ENCODE results near the gene CUL9.
"Not testable (repeated sequence)": the region's sequence is repeated elsewhere in the genome, so short reads cannot be mapped to it uniquely, and the experiment has no call there.

CUL9 gene

DNA sequence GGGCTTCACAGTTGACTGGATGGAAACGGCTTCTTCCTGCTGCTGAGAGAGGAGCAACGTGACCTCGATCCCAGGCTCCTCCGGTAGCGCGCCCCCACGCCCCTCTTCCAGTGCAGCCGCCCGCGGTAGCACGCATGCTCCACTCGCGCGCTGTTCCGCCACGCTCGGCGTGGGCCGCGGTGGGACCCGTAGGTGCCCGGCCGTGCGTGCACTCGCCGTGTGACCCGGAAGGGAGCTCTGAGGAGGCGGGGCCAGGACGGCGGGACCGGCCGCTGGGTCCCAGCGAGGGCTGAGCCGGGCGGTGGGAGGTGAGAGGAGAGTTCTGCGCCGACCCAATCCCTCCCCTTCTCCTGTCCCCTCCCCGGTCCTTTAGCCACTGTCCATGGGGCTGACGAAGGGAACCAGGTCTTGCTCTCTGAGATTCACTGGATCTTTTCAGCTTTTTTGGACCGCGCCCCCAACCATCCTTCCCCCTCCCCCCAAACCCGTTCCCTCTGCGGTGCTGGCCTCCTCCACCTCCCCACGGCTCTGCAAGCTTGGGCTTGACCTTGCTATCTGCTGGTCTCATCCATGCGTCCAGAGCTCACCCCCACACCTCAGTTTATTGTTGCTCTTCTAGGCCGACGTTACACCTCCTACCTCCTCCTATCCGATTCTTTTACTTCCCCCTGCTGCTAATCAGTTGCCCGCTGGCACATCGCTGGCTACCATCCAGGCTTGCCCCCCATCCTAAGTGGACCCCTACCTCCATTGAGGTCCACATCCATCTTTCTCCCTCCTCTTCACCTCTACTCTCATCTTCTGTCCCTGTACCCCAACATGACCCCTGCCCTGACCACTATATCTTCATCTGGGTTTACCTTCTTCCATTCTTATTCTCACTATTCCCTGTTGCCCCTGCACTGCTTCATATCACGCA is at the start of gene CUL9:
Gene CUL9, plus strand, starts transcription at position 255 of the 919 bp plus-strand sequence. CDS start 2,115 bp downstream, outside the sequence.
- FAIRE-seq: no peak

DNA sequence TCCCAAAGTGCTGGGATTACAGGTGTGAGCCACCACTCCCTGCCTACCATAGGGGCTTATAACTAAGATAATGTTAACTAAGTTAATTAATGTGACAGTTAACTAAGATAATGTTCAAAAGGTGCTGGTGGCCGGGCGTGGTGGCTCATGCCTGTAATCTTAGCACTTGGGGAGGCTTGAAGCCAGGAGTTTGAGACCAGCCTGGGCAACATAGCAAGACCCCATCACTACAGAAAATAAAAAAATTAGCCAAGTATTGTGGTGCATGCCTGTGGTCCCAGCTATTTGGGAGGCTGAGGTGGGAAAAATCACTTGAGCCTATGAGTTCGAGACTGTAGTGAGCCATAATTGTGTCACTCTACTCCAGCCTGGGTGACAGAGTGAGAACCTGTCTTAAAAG is 43.7 kb upstream of the CUL9 start:
- FAIRE-seq: no peak

DNA sequence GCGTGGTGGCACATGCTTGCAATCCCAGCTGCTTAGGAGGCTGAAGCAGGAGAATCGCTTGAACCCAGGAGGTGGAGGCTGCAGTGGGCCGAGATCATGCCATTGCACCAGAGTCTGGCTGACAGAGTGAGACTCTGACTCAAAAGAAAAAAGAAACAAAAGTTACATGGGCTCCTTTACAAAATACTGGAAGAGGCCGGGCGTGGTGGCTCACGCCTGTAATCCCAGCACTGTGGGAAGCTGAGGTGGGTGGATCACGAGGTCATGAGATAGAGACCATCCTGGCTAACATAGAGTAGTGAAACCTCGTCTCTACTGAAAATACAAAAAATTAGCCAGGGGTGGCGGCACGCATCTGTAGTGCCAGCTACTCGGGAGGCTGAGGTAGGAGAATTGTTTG is 42.0 kb upstream of the CUL9 start:
- FAIRE-seq: not testable (repeated sequence)

DNA sequence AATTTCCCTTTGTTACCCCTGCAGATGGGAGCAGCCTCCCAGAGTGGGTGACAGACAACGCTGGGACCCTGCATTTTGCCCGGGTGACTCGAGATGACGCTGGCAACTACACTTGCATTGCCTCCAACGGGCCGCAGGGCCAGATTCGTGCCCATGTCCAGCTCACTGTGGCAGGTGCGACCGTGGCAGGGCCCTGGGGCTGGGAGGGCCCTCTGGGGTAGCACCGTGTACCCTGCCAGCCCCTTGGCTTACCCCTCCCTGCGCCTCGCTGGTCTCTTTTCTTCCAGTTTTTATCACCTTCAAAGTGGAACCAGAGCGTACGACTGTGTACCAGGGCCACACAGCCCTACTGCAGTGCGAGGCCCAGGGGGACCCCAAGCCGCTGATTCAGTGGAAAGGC is 40.4 kb upstream of the CUL9 start:
- FAIRE-seq: no peak

DNA sequence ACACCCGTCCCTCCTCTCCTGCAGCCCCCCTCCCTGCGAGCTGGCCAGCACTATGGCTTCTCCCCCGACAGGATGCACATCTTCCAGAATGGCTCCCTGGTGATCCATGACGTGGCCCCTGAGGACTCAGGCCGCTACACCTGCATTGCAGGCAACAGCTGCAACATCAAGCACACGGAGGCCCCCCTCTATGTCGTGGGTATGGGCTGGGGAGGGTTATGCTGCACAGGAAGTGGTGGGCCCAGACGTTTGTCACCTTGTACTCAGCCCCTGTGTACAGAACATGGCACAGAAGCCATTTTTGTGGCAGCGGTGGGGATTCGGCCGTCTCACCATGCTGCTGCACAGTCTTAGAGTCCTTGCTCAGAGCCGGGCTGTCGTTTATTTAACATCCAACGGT is 39.9 kb upstream of the CUL9 start:
- no peak for FAIRE-seq

DNA sequence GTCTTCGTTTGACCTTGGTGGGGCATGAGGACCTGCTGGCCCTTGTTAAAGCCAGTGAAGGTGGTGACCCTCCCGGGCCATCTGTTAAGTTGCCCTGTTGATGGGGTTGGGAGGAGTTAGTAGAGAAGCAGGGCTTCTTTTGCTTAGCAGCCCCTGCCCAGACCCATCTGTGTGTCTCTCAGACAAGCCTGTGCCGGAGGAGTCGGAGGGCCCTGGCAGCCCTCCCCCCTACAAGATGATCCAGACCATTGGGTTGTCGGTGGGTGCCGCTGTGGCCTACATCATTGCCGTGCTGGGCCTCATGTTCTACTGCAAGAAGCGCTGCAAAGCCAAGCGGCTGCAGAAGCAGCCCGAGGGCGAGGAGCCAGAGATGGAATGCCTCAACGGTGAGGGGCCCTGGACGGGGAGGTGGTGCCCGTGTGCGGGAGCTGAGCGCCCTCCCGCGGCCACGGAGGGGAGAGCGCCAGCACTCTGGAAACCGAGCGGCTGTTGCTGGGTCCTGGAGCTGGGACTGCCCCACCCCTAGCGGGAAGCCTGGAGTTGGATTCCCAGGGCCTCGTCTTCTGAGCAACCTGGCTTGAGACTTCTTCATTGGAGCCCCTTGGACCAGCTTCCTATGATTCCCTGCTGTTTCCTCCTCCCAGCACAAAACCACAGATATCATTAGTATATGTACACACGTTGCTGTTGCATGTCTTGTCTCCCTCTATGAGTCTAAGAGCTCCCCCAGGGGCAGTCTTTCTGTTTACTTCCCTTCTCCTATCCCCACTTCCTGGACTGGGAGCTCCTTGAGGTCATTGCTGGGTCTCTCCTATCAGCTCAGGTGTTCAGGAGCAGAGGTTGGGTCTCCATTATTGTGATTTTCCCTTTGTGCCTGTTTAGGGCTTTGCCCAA is 38.5 kb upstream of the CUL9 start:
- peak; percentile 67 for FAIRE-seq

DNA sequence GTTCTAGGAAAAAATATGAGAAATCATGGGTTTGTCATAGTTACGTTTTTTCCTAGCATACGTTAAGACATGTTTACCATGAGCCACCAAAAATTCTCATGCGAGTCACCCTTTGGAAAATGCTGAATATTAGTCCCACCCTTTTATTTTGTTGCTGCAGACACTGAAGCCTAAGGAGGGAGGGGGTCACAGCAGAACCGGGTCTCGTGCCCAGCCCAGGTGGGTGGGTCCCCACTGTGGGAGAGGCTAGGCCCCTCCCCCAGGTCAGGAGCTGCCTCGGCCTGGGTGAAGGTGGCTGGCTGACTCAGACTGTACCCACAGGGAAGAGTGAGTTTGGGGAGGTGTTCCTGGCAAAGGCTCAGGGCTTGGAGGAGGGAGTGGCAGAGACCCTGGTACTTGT is 37.1 kb upstream of the CUL9 start:
- FAIRE-seq: no peak

DNA sequence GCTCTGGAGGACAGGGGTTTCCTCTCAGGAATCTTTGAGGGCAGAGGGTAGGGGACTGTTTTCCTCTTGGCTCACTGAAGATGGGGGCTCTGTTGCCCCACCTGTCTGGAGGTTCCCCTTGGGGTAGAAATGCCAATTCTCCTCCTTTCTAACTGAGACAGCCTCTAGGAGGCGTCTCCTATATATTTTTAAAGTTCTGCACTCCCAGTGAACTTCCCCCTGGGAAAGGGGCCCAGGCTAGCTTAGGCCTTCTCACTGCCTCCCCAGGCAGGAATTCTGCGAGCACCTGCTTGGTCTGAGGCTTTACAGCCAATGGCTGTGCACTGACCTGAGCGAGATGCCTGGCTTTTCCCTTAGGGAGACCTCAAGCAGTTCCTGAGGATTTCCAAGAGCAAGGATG is 35.7 kb upstream of the CUL9 start:
- FAIRE-seq: no peak

DNA sequence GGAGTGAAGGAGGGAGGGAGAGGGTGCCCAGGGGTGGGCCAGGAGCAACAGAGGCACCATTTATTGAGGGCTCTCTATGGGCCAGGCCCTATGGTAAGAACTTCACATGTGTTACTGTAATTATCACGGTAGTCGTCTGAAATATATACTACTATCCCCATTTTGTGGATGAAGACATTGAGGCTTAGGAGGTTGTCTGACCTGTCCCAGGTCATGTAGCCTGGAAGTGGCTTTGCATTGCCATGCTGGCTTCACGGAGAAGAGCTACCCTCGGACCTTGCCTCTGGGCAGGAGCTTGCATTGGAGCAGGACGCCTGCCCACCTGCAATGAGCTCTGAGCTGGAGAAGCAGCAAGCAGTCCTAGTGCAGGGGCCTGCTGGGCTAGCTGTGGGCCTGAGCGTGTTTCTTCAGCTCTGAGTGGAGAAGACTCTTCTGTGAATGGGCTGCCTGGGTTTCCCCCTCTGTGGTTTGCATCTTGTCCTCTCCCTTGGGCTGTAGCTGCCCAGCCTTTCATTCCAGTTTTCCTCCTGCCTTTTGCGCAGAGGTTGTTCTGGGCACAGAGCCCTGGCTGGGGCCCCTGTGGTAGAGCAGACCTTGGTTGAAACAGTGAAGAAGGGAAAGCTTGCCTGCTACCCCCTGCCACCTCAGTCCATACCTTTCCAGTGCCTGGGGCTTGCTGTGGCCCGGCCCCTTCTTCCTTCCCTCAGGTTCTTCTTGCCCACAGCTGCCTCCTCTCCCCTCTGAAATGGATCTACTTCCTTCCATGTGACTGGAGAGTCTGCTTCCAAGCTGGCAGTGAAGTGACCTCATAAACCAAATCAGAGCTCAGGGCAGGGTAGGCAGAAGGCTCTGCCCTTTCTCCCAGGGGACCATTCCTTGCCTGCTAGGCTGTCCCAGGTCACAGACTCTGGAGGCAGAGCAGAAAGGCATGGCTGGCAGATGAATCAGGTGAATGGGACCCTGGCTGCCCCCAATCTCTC is 35.0 kb upstream of the CUL9 start:
- FAIRE-seq: no peak

DNA sequence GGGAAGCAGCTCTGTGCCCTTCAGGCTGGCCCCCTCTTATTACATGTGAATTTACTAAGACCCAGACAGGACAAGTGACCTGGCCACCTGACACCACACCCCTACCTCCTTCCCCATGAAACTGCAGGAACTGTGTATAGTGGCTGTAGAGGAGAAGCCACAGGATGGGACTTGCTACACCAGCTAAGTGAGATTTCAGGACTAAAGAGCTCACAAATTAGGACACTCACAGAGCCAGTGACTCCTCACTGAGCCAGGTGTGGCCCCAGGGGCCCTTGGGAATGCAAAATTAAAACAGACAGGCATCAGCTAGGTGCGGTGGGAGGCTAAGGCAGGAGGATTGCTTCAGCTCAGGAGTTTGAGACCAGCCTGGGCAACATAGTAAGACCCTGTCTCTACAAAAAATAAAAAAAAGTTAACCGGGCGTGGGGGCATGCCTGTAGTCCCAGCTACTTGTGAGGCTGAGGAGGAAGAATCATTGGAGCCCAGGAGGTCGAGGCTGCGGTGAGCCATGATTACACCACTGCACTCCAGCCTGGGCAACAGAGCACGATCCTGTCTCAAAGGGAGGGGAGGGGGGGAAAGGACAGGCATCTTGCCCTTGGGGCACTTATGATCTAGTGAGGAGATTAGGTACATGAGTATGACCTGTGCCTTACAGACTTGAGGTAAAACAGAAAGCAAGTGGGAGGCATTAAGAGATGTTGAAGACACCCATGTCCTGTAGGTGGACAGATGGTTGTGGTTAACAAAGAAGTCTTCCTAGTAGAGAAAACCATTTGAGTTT is 34.1 kb upstream of the CUL9 start:
- FAIRE-seq: no peak

DNA sequence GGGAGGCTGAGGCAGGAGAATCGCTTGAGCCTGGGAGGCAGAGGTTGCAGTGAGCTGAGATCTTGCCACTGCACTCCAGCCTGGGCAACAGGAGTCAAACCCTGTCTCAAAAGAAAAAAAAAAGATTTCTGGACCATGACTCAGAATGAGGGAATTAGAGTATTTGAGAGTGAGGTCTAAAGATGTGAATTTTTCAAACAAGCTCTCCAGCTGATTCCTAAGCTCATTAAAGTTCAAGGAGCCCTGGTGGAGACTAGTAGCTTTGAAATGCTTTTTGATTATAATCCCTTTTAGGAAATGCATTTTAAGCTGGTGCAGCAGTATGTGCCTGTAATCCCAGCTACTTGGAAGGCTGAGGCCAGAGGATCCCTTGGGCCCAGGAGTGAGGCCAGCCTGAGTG is 32.7 kb upstream of the CUL9 start:
- no peak for FAIRE-seq

DNA sequence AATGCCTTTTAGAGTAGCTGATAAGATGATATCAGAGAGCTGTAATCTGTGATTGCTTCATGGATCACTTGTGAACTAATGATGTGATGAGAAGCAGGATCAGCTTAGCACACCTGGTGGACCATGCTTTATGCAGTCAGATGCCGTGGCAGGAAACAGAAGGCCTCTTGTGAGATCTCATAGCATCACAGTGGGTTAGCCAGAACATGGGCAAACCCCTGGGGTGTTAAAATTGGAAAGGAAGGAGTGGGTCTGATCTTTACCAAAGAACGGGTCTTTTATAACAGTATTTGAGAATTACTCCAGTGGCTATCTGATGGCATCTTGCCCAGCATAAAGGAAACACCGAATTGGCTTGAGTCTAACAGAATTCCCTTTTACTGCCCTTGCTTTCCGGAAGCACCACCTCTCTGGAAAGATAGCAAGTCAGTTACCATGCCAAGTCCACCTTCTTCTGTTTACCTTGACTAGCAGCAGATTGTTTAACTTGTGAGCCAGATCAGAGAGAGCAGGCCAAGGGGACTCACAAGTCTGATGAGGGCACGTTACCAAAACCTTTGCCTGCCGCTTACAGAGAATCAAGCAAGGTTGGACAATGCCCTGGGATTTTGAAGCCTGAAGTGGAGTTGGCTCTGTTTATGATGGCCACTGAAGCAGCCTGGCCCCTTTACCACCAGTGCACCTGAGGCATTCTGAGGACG is 31.8 kb upstream of the CUL9 start:
- no peak for FAIRE-seq

DNA sequence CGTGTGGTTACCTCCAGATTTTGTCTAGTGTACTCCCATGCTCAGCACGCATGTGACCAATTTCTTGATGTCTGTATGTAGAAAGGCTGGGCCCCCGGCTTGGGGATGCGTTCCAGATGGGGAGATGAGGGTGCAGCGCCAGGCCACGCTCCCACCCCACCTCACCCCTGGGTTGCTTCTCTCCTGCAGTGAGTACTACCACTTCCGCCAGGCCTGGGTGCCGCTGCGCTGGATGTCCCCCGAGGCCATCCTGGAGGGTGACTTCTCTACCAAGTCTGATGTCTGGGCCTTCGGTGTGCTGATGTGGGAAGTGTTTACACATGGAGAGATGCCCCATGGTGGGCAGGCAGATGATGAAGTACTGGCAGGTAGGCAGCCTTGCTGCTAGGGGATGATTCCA is 22.4 kb upstream of the CUL9 start:
- no peak for FAIRE-seq

DNA sequence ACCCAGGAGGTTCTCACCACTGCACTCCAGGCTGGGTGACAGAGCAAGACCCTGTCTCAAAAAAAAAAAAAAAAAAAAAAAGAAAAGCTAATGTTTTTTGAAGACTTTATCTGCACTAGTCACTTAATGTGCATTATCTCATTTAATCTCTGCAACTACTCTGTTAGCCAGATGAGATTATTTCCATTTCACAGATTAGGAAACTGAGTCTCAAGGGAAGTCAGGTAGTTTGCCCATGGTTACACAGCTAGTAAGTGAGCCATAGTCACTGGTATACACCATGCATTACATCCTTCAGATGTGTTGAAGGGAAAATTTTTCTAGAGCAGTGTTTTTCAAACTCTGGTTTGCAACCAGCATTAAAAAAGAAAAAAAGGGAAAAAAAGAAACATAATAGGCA is 18.1 kb upstream of the CUL9 start:
- FAIRE-seq: peak; percentile 13

DNA sequence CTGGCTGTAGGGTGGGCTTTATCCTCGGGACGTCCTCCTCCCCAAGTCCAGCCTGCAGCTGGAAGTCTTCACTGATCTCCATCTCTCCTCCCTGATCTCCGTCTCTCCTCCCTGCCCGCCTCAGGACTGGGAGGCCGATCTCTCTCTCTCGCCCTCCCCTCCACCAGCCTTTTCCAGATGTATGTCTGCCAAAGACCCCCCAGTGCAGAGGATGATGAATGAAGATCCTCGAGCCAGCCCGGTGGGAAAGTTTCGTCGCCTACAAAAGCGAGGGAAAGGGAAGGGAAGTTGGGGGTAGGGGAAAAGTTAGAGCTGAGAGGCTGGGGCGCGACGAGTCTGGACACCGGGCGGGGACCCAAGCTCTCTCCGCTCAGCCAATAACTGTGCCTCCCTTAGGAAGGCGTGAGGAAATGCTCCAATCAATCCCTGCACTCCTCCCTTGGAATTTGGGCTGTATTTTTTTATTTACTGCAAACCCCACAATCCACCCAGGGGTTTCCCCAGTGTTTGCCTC is 11.5 kb upstream of the CUL9 start:
- FAIRE-seq: no peak

DNA sequence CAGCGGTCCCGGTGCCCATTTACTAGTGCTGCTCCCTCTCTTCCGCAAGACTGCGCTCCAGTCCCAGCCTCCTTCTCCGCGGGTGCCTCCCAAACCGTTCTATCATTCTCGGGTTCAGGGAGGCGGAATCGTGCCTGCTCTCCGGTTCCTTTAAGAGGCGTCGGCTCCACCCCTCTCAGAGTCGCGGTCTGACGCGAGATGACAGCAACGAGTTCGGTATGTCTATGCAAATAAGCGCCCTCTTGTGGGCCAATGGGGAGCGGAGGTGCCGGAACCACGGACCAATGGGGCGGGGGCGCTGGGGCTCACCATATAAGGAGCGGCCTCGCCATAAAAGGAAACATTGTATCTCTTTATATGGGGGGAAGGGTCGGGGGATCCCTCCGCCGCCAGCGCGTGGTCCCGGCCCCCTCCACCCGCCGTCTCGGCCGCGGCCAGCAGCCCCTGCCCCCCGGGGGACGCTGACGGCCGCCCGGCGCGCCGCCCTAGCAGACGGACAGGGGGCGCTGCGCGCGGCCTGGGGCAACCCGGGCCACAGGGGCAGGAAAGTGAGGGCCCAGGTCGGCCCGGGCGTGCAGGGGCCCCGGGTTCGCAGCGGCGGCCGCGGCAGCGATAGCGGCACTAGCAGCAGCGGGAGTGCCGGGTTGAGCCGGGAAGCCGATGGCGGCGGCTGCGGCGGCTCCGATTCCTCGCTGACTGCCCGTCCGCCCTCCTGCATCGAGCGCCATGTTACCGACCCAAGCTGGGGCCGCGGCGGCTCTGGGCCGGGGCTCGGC is 10.9 kb upstream of the CUL9 start, which contains the start of gene SRF:
Gene SRF, plus strand, starts transcription at position 339 of the 776 bp plus-strand sequence. Its CDS starts 388 bp downstream, at position 727.
- peak; percentile 97 for FAIRE-seq

DNA sequence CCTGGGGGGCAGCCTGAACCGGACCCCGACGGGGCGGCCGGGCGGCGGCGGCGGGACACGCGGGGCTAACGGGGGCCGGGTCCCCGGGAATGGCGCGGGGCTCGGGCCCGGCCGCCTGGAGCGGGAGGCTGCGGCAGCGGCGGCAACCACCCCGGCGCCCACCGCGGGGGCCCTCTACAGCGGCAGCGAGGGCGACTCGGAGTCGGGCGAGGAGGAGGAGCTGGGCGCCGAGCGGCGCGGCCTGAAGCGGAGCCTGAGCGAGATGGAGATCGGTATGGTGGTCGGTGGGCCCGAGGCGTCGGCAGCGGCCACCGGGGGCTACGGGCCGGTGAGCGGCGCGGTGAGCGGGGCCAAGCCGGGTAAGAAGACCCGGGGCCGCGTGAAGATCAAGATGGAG is 10.3 kb upstream of the CUL9 start:
- no peak for FAIRE-seq

DNA sequence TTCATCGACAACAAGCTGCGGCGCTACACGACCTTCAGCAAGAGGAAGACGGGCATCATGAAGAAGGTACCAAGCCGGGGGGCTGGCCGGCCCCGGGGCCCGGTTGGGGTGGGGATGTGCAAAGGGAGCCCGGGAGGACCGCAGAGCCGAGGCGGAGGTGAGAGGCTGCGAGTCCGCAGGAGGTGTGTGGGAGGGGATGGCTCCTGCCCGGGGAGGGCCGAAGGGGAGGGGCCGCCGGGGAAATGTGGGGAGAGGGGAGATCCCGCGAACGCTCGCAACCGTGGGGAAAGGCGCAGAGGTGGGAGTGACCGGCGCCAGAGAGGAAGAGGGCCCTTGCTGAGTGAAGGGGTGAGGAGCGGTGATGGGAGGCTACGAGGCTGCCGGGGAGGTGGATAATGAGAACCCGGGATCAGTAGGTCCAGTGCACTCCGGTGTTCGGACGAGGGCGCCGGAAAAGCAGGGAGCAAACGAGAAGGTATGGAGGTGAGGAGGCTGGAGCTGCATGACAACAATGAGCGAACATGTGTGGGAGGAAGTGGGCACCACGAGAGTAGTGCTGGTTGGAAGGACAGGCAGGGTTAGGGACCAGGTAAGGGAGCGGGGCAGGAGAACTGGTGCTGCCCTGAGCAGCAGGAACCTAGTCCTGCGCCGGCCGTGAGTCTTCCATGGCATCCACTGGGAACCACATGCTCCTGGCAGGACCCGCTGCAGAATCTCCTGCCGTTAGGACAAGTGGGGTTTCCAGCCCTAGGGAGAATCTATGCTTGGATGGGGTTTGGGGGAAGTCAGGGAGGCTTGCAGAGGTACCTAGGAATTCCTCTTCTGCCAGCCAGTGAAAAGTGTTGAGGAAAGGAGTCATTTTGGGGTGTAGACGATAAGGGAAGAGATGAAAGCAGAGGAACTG is 9.6 kb upstream of the CUL9 start:
- no peak for FAIRE-seq
